PC-9 (cell line): ENCODE results near the gene HARBI1. TPM values are rescaled to one million over a fixed set of nuclear protein-coding genes. Genes with fewer than 3 reads are reported as not detected.

Experiments used
- BruUV-seq: library from RNA; stranded (reverse); fragments of 400-500 nt; replicated peaks from 2 replicates; lab custom pipeline; 2021; lab: Mats Ljungman, UMichigan
- CTCF ChIA-PET: fragments of 300-600 bp; sonication (Branson Sonifier 250); formaldehyde crosslinking; loops from one replicate; lab custom pipeline; 2022; ENCODE audit warnings: antibody characterized with exemption; lab: Charles Lee
- POLR2A ChIA-PET: fragments of 300-600 bp; sonication (Branson Sonifier 250); formaldehyde crosslinking; loops from one replicate; lab custom pipeline; 2022; ENCODE audit warnings: antibody characterized with exemption; ENCODE audit not compliant: unreplicated experiment; lab: Charles Lee
- DNase-seq, 2 experiments: peaks; one replicate each; pipeline versions ENCODE4 v3.0.0 to v3.0.0-alpha.2; 2015 to 2022; ENCODE audit warnings: mixed read lengths in 1 of 2
- H2AFZ ChIP-seq: fragments of 200-600 bp; sonication (generic); 2 replicates; pipeline ENCODE4 v1.8.1; 2017; ENCODE audit warnings: antibody characterized with exemption
- H3F3A ChIP-seq: fragments of 200-600 bp; sonication (generic); 2 replicates; pipeline ENCODE4 v1.8.1; 2017; ENCODE audit warnings: antibody characterized with exemption, mild to moderate bottlenecking, low read depth; ENCODE audit not compliant: insufficient read depth
- H3K27ac ChIP-seq: fragments of 200-600 bp; sonication (generic); 2 replicates; pipeline ENCODE4 v1.6.1; 2016; ENCODE audit warnings: mixed run types
- H3K27me3 ChIP-seq: fragments of 200-600 bp; sonication (generic); 2 replicates; pipeline ENCODE4 v1.6.1; 2016; ENCODE audit warnings: low read depth, mixed run types; ENCODE audit not compliant: insufficient read depth
- H3K36me3 ChIP-seq: fragments of 200-600 bp; sonication (generic); 2 replicates; pipeline ENCODE4 v1.6.1; 2016; ENCODE audit warnings: low read depth, mixed run types
- H3K4me1 ChIP-seq: fragments of 200-600 bp; sonication (generic); replicated peaks from 2 replicates; pipeline ENCODE4 v1.6.1; 2016; ENCODE audit warnings: mixed run types; ENCODE audit not compliant: insufficient read depth
- H3K4me2 ChIP-seq: fragments of 200-600 bp; sonication (generic); 2 replicates; pipeline ENCODE4 v1.6.1; 2017; ENCODE audit warnings: mixed run types
- H3K4me3 ChIP-seq: fragments of 200-600 bp; sonication (generic); 2 replicates; pipeline ENCODE4 v1.6.1; 2016; ENCODE audit warnings: mixed run types
- H3K79me2 ChIP-seq: fragments of 200-600 bp; sonication (generic); 2 replicates; pipeline ENCODE4 v1.6.1; 2017; ENCODE audit warnings: low read depth, mixed run types
- H3K9me2 ChIP-seq: fragments of 200-600 bp; sonication (generic); 2 replicates; pipeline ENCODE4 v1.8.1; 2017; ENCODE audit warnings: mild to moderate bottlenecking; ENCODE audit not compliant: insufficient read depth
- H3K9me3 ChIP-seq: fragments of 200-600 bp; sonication (generic); 2 replicates; pipeline ENCODE4 v1.8.1; 2016; ENCODE audit warnings: low read depth; ENCODE audit not compliant: insufficient read depth
- H4K20me1 ChIP-seq: fragments of 200-600 bp; sonication (generic); 2 replicates; pipeline ENCODE4 v1.8.1; 2017; ENCODE audit not compliant: insufficient read depth
- CTCF ChIP-seq: fragments of 200-600 bp; sonication (generic); conservative IDR thresholded peaks from 2 replicates; pipeline ENCODE4 v1.6.1; 2017; ENCODE audit warnings: mixed run types, antibody characterized with exemption, mild to moderate bottlenecking, moderate library complexity
- EZH2 ChIP-seq: fragments of 200-600 bp; sonication (generic); IDR thresholded peaks from 2 replicates; pipeline ENCODE4 v1.8.0; 2017; ENCODE audit warnings: antibody characterized with exemption, low read depth
- intact Hi-C: fragments of 100-400 bp; cut with micrococcal nuclease; formaldehyde crosslinking; loops from one replicate; pipeline ENCODE4 v1.10.0; 2022; ENCODE audit not compliant: unreplicated experiment
- total RNA-seq: library from RNA; stranded (reverse); gene quantifications from 2 replicates; pipeline ENCODE4 v1.2.3, GENCODE V29; 2021

Gene HARBI1
- total RNA-seq, 1 experiment from 2014 or later = 8.0 TPM

- Histone ChIP-seq H3K4me3 (no peak overlapping the region), H3K4me1 (no peaks in the 10 kb centered on the region), H3K9me3 (no peaks in the 10 kb centered on the region), H3K36me3 (no peaks in the 10 kb centered on the region), H3K79me2 (no peaks in the 10 kb centered on the region), H3K27me3 (no peaks in the 10 kb centered on the region), H2AFZ (no peak overlapping the region), H3K27ac (no peak overlapping the region), H3F3A (no peaks in the 10 kb centered on the region; the same call in none of the 2 replicates), H3K4me2 (no peak overlapping the region), H3K9me2 (no peaks in the 10 kb centered on the region), H4K20me1 (no peaks in the 10 kb centered on the region)
- TF ChIP-seq EZH2 (no peak), CTCF (no peak)
- CTCF ChIA-PET = interaction anchor here (0.7 kb wide), 2 partner anchors 47 to 109 kb away, joined by 3 to 4 read pairs; no protein-coding TSS in a partner anchor
- BruUV-seq = no TSS peak
- no peak for DNase-seq
- intact Hi-C loops = no loop called here
- POLR2A ChIA-PET = no interaction called here
Observed at GRCh38 chr11:46609386-46609785, 7.6 kb downstream of the HARBI1 start.

GRCh38 chr11:46607516-46607915, 9.5 kb downstream of the HARBI1 start:
- H3K27ac ChIP-seq = no peak overlapping the region
- H3K4me3 ChIP-seq = no peak overlapping the region
- H3K9me2 ChIP-seq = no peaks in the 10 kb centered on the region
- H4K20me1 ChIP-seq = no peaks in the 10 kb centered on the region
- ChIA-PET CTCF (no interaction called here), POLR2A (no interaction called here)
- H3K36me3 ChIP-seq = 0 out of 2 replicates have a peak, but pooled peaks cover 8% of the 10 kb centered on the region
- DNase-seq = no peak
- H3K27me3 ChIP-seq = no peaks in the 10 kb centered on the region
- TF ChIP-seq CTCF = no peak
- no peak for TF ChIP-seq EZH2
- intact Hi-C loops = no loop called here
- no peaks in the 10 kb centered on the region; the same call in none of the 2 replicates for H3F3A ChIP-seq
- no peaks in the 10 kb centered on the region for H3K79me2 ChIP-seq
- no peak overlapping the region for H2AFZ ChIP-seq
- H3K4me2 ChIP-seq = no peak overlapping the region
- no TSS peak for BruUV-seq
- H3K9me3 ChIP-seq = no peaks in the 10 kb centered on the region
- H3K4me1 ChIP-seq = no peaks in the 10 kb centered on the region

GRCh38 chr11:46604796-46605195, 12.2 kb downstream of the HARBI1 start:
- 0 out of 2 replicates have a peak, but pooled peaks cover 8% of the 10 kb centered on the region for H3K36me3 ChIP-seq
- H4K20me1 ChIP-seq = no peaks in the 10 kb centered on the region
- H3K79me2 ChIP-seq = no peaks in the 10 kb centered on the region
- no peak for DNase-seq
- no TSS peak for BruUV-seq
- no peak overlapping the region for H3K4me3 ChIP-seq
- H3K9me3 ChIP-seq = no peaks in the 10 kb centered on the region
- intact Hi-C loops = no loop called here
- POLR2A ChIA-PET = no interaction called here
- H3K9me2 ChIP-seq = no peaks in the 10 kb centered on the region
- no peak overlapping the region for H3K27ac ChIP-seq
- no peak overlapping the region for H3K4me2 ChIP-seq
- CTCF ChIA-PET = no interaction called here
- H3K4me1 ChIP-seq = no peaks in the 10 kb centered on the region
- no peaks in the 10 kb centered on the region; the same call in 1 of the 2 replicates for H3F3A ChIP-seq
- TF ChIP-seq CTCF (no peak), EZH2 (no peak)
- no peak overlapping the region for H2AFZ ChIP-seq
- H3K27me3 ChIP-seq = no peaks in the 10 kb centered on the region
